H1 (cell line): ENCODE results near the gene POU3F1. TPM values are rescaled to one million over a fixed set of nuclear protein-coding genes. Genes with fewer than 3 reads are reported as not detected.

Experiments
- CTCF ChIA-PET: fragments of 300-600 bp; sonication (Branson Sonifier 250); formaldehyde crosslinking; loops from one replicate; lab custom pipeline; 2021; ENCODE audit not compliant: partially characterized antibody; lab: Charles Lee
- POLR2A ChIA-PET: fragments of 300-600 bp; sonication (Branson Sonifier 250); formaldehyde crosslinking; loops from one replicate; lab custom pipeline; 2021; ENCODE audit warnings: inconsistent platforms; ENCODE audit not compliant: partially characterized antibody; lab: Charles Lee
- DNase-seq, 2 experiments: peaks; one replicate each; pipeline versions ENCODE4 v3.0.0 to v3.0.0-alpha.2; 2010 to 2022; ENCODE audit warnings: low spot score in 2 of 2, low read depth in 1 of 2, mixed read lengths in 1 of 2
- FAIRE-seq: peaks from 2 replicates; lab custom pipeline; 2011; peaks lifted over from hg19 to GRCh38; lab: Jason Lieb, UNC
- H2AFZ ChIP-seq: 2 replicates; pipeline ENCODE4 v1.8.1; 2012; ENCODE audit warnings: low read length, inconsistent platforms
- H2AK5ac ChIP-seq: 2 replicates; pipeline ENCODE4 v1.6.1; 2013; ENCODE audit warnings: low read depth, low read length
- H2BK120ac ChIP-seq: replicated peaks from 2 replicates; pipeline ENCODE3; 2013; ENCODE audit warnings: low read depth, low read length, inconsistent platforms
- H2BK12ac ChIP-seq: 2 replicates; pipeline ENCODE4 v1.6.1; 2013; ENCODE audit warnings: low read depth, low read length
- H2BK15ac ChIP-seq: 2 replicates; pipeline ENCODE4 v1.6.1; 2013; ENCODE audit warnings: low read length
- H2BK20ac ChIP-seq: 2 replicates; pipeline ENCODE4 v1.6.1; 2013; ENCODE audit warnings: low read length
- H2BK5ac ChIP-seq: 2 replicates; pipeline ENCODE4 v1.6.1; 2013; ENCODE audit warnings: low read depth, low read length
- H3K14ac ChIP-seq: 2 replicates; pipeline ENCODE4 v1.6.1; 2013; ENCODE audit warnings: inconsistent platforms; ENCODE audit not compliant: insufficient read length
- H3K18ac ChIP-seq: 2 replicates; pipeline ENCODE4 v1.6.1; 2013; ENCODE audit warnings: low read length; ENCODE audit errors: extremely low read depth
- H3K23ac ChIP-seq: 2 replicates; pipeline ENCODE4 v1.6.1; 2013; ENCODE audit warnings: inconsistent platforms; ENCODE audit not compliant: insufficient read length
- H3K23me2 ChIP-seq: 2 replicates; pipeline ENCODE4 v1.6.1; 2013; ENCODE audit warnings: low read depth, low read length
- H3K27ac ChIP-seq: 2 replicates; pipeline ENCODE4 v1.6.1; 2011; ENCODE audit warnings: low read depth, low read length, inconsistent platforms
- H3K27me3 ChIP-seq, 4 experiments: replicated peaks in 1 of 4; 1 replicate in 1 of 4; 2 replicates in 3 of 4; pipeline versions ENCODE4 v1.6.1 to v1.8.1; 2011 to 2013; ENCODE audit warnings: low read length in 3 of 4, mild to moderate bottlenecking in 3 of 4, inconsistent platforms in 2 of 4, mixed read lengths in 2 of 4, moderate library complexity in 1 of 4; ENCODE audit not compliant: control insufficient read depth in 3 of 4, insufficient read depth in 3 of 4; ENCODE audit errors: extremely low read depth in 1 of 4
- H3K36me3 ChIP-seq, 4 experiments: 2 replicates each; pipeline versions ENCODE4 v1.6.1 to v1.8.1; 2011 to 2013; ENCODE audit warnings: mild to moderate bottlenecking in 4 of 4, low read length in 3 of 4, moderate library complexity in 2 of 4, control low read depth in 1 of 4, inconsistent platforms in 1 of 4; ENCODE audit not compliant: insufficient read depth in 4 of 4, control insufficient read depth in 2 of 4
- H3K4ac ChIP-seq: replicated peaks from 2 replicates; pipeline ENCODE3; 2013; ENCODE audit warnings: low read length, low read depth, mixed read lengths, inconsistent platforms; ENCODE audit not compliant: insufficient read length
- H3K4me1 ChIP-seq, 4 experiments: replicated peaks in 1 of 4; 1 replicate in 1 of 4; 2 replicates in 3 of 4; pipeline versions ENCODE4 v1.6.1 to v1.8.1; 2011 to 2013; ENCODE audit warnings: low read length in 3 of 4, inconsistent platforms in 2 of 4, mixed read lengths in 1 of 4; ENCODE audit not compliant: insufficient read depth in 4 of 4, control insufficient read depth in 3 of 4
- H3K4me2 ChIP-seq, 2 experiments: 2 replicates each; pipeline versions ENCODE4 v1.6.1 to v1.8.1; 2011 to 2013; ENCODE audit warnings: low read depth in 2 of 2, low read length in 2 of 2, control low read depth in 1 of 2, inconsistent platforms in 1 of 2, mild to moderate bottlenecking in 1 of 2; ENCODE audit not compliant: insufficient read depth in 1 of 2
- H3K4me3 ChIP-seq, 4 experiments: fragments of 200-600, 300-600 bp in 1 of 4; sonication (generic), shearing (Covaris generic), sonication (Bioruptor Twin) in 1 of 4; 2 replicates each; pipeline versions ENCODE4 v1.5.1 to v1.8.1; 2011 to 2016; ENCODE audit warnings: low read length in 4 of 4, low read depth in 3 of 4, control low read depth in 2 of 4, inconsistent platforms in 2 of 4, mild to moderate bottlenecking in 2 of 4, mixed read lengths in 1 of 4, moderate library complexity in 1 of 4; ENCODE audit not compliant: insufficient read depth in 2 of 4; ENCODE audit errors: extremely low read depth in 1 of 4
- H3K56ac ChIP-seq: replicated peaks from 2 replicates; pipeline ENCODE3; 2013; ENCODE audit warnings: low read depth, mild to moderate bottlenecking, mixed read lengths, low read length, inconsistent platforms; ENCODE audit not compliant: insufficient read length
- H3K79me1 ChIP-seq: 2 replicates; pipeline ENCODE4 v1.6.1; 2013; ENCODE audit warnings: low read depth, low read length, control low read depth
- H3K79me2 ChIP-seq, 2 experiments: 2 replicates each; pipeline versions ENCODE4 v1.6.1 to v1.8.1; 2012 to 2013; ENCODE audit warnings: low read length in 2 of 2, mild to moderate bottlenecking in 2 of 2, inconsistent platforms in 1 of 2; ENCODE audit not compliant: insufficient read depth in 2 of 2, control insufficient read depth in 1 of 2
- H3K9ac ChIP-seq, 4 experiments: replicated peaks in 1 of 4; 1 replicate in 1 of 4; 2 replicates in 3 of 4; pipeline versions ENCODE4 v1.6.1 to v1.8.1; 2011 to 2013; ENCODE audit warnings: low read depth in 3 of 4, low read length in 3 of 4, control low read depth in 2 of 4, mild to moderate bottlenecking in 2 of 4, moderate library complexity in 2 of 4, inconsistent platforms in 1 of 4; ENCODE audit errors: extremely low read depth in 1 of 4
- H3K9me3 ChIP-seq, 2 experiments: 2 replicates each; pipeline versions ENCODE4 v1.6.1 to v1.8.1; 2012 to 2013; ENCODE audit warnings: mild to moderate bottlenecking in 2 of 2, moderate library complexity in 2 of 2, control low read depth in 1 of 2, inconsistent platforms in 1 of 2, low read depth in 1 of 2, low read length in 1 of 2, mixed read lengths in 1 of 2; ENCODE audit not compliant: insufficient read depth in 2 of 2
- H4K20me1 ChIP-seq, 2 experiments: replicated peaks in 1 of 2; 2 replicates each; pipeline versions ENCODE3 to v1.8.1; 2011 to 2013; ENCODE audit warnings: inconsistent platforms in 2 of 2, low read length in 2 of 2, mild to moderate bottlenecking in 1 of 2; ENCODE audit not compliant: insufficient read depth in 2 of 2, control insufficient read depth in 1 of 2
- H4K5ac ChIP-seq: 2 replicates; pipeline ENCODE4 v1.6.1; 2013; ENCODE audit warnings: low read length, low read depth, mixed read lengths, inconsistent platforms; ENCODE audit not compliant: insufficient read length
- H4K8ac ChIP-seq: 2 replicates; pipeline ENCODE4 v1.8.0; 2013; ENCODE audit warnings: mild to moderate bottlenecking, moderate library complexity, low read length, inconsistent platforms; ENCODE audit not compliant: insufficient read depth; ENCODE audit errors: extremely low read depth
- H4K91ac ChIP-seq: replicated peaks from 2 replicates; pipeline ENCODE3; 2013; ENCODE audit warnings: low read length, mixed read lengths, inconsistent platforms; ENCODE audit not compliant: insufficient read length
- ASH2L ChIP-seq: fragments of 200-600, 300-600 bp; sonication (generic); IDR thresholded peaks from one replicate; pipeline ENCODE4 v1.7.1; 2017; ENCODE audit warnings: low read length
- CEBPB ChIP-seq: IDR thresholded peaks from 2 replicates; pipeline ENCODE4 v1.6.1; 2012; ENCODE audit warnings: low read depth, low read length
- EP300 ChIP-seq, 2 experiments: IDR thresholded peaks; 1 replicate in 1 of 2; 2 replicates in 1 of 2; pipeline ENCODE4 v1.6.1; 2011 to 2012; ENCODE audit warnings: low read depth in 2 of 2, low read length in 2 of 2, mild to moderate bottlenecking in 2 of 2, borderline replicate concordance in 1 of 2, inconsistent platforms in 1 of 2, moderate library complexity in 1 of 2
- GABPA ChIP-seq: IDR thresholded peaks from 2 replicates; pipeline ENCODE4 v1.6.1; 2011; ENCODE audit warnings: mild to moderate bottlenecking, low read length, moderate library complexity, borderline replicate concordance; ENCODE audit not compliant: insufficient read depth
- GTF2F1 ChIP-seq: IDR thresholded peaks from 2 replicates; pipeline ENCODE4 v1.6.1; 2012; ENCODE audit warnings: low read depth, low read length, improper control_type of control experiment, borderline replicate concordance
- HDAC2 ChIP-seq, 2 experiments: fragments of 300-600 bp in 1 of 2; sonication (generic) in 1 of 2; IDR thresholded peaks; 2 replicates each; pipeline ENCODE4 v1.6.1; 2011 to 2012; ENCODE audit warnings: low read depth in 2 of 2, low read length in 2 of 2, mild to moderate bottlenecking in 2 of 2, moderate library complexity in 2 of 2, borderline replicate concordance in 1 of 2, inconsistent platforms in 1 of 2
- KDM1A ChIP-seq: fragments of 200-600, 300-600 bp; sonication (generic); IDR thresholded peaks from 2 replicates; pipeline ENCODE4 v1.7.1; 2016; ENCODE audit warnings: mild to moderate bottlenecking, low read length, borderline replicate concordance
- PHF8 ChIP-seq: fragments of 200-600 bp; sonication (generic); conservative IDR thresholded peaks from 2 replicates; pipeline ENCODE4 v1.7.1; 2012; ENCODE audit warnings: low read depth, mild to moderate bottlenecking, inconsistent platforms, low read length, moderate library complexity
- POU5F1 ChIP-seq: IDR thresholded peaks from 2 replicates; pipeline ENCODE4 v1.6.1; 2011; ENCODE audit warnings: low read depth, mild to moderate bottlenecking, low read length, moderate library complexity
- SAP30 ChIP-seq: fragments of 300-600 bp; sonication (generic); IDR thresholded peaks from 2 replicates; pipeline ENCODE4 v1.7.1; 2012; ENCODE audit warnings: low read length, moderate library complexity, mild to moderate bottlenecking, inconsistent platforms; ENCODE audit not compliant: insufficient read depth, insufficient replicate concordance
- SIRT6 ChIP-seq: IDR thresholded peaks from one replicate; pipeline ENCODE4 v1.7.1; 2012; ENCODE audit warnings: low read length, inconsistent platforms
- SRF ChIP-seq: IDR thresholded peaks from 2 replicates; pipeline ENCODE4 v1.6.1; 2011; ENCODE audit warnings: mild to moderate bottlenecking, low read depth, low read length, moderate library complexity
- ZNF274 ChIP-seq: IDR thresholded peaks from 2 replicates; pipeline ENCODE4 v1.7.0; 2012; ENCODE audit warnings: low read length, borderline replicate concordance; ENCODE audit errors: extremely low read depth
- WGBS, 2 experiments: shearing (Covaris generic) in 1 of 2; methylation state at CpG; one replicate each; pipeline versions ENCODE4 v1.1.6 to v1.1.7; 2013 to 2015; ENCODE audit warnings: low lambda C conversion rate in 2 of 2, mixed read lengths in 2 of 2, inconsistent platforms in 1 of 2, low coverage in 1 of 2, missing lambda C conversion rate in 1 of 2; ENCODE audit not compliant: insufficient replicate concordance in 2 of 2, insufficient coverage in 1 of 2, insufficient read length in 1 of 2; ENCODE audit errors: extremely low coverage in 1 of 2, missing lambda C conversion rate in 1 of 2; 5-methylcytosine and 5-hydroxymethylcytosine counted together
- polyA plus RNA-seq, 7 experiments: library from polyadenylated mRNA; depleted of rRNA in 3 of 7; stranded (reverse) in 5 of 7; unstranded in 2 of 7; fragments of >200 nt in 5 of 7; fragments of 200-250 nt in 2 of 7; gene quantifications; 1 replicate in 5 of 7; 2 replicates in 1 of 7; 4 replicates in 1 of 7; pipeline versions ENCODE4 v1.2.1 to v1.2.3, GENCODE V29; 2011 to 2013; ENCODE audit warnings: missing spikeins in 2 of 7, mixed read lengths in 2 of 7
- total RNA-seq: library from RNA; stranded (reverse); fragmentation: NEBNext Ultra II Directional; extraction: Animal tissue kit (Norgen Biotek cat#: 25700); gene quantifications from 2 replicates; pipeline ENCODE4 v1.2.1, GENCODE V29; 2021

Gene POU3F1
- total and polyA plus RNA-seq, 2 of the 8 experiments (the other 6 are each of a cell fraction or from before 2014, with no cell fraction given) = 4.2 to 10.8 TPM

GRCh38 chr1:38061883-38062328 is 15.3 kb upstream of the POU3F1 start:
- no peak overlapping the region for H3K18ac ChIP-seq
- H4K91ac ChIP-seq = no peak overlapping the region
- no peak overlapping the region for H3K4me2 ChIP-seq
- H3K27ac ChIP-seq = no peak overlapping the region
- H3K23ac ChIP-seq = no peak overlapping the region
- peaks cover 0 to 2% of the 10 kb centered on the region in 2 experiments; a peak in 1 of 4 replicates for H3K79me2 ChIP-seq
- 83% methylated on average over 7 of the region's 7 CpGs; no CpG with 5 or more reads in 1 of the 2 experiments for WGBS, 2 experiments
- H2AK5ac ChIP-seq = no peak overlapping the region
- ChIA-PET CTCF (interaction anchor here (0.7 to 18.0 kb wide), 6 partner anchors 9 to 35 kb away, joined by 3 to 212 read pairs (median 4); no protein-coding TSS in a partner anchor), POLR2A (interaction anchor here (1.8 kb wide), 1 partner anchor 14 kb away, joined by 7 read pairs; no protein-coding TSS in a partner anchor)
- no peaks in the 10 kb centered on the region for H3K9me3 ChIP-seq
- H2AFZ ChIP-seq = no peak overlapping the region
- no peak overlapping the region for H4K5ac ChIP-seq
- no peaks in the 10 kb centered on the region for H3K36me3 ChIP-seq
- FAIRE-seq (no peak), DNase-seq (no peak)
- H3K9ac ChIP-seq = no peak overlapping the region
- H3K4ac ChIP-seq = no peak overlapping the region
- no peaks in the 10 kb centered on the region; a peak in 4 of 7 replicates for H3K27me3 ChIP-seq
- H2BK15ac ChIP-seq = no peak overlapping the region
- no peak overlapping the region for H2BK5ac ChIP-seq
- H2BK20ac ChIP-seq = no peak overlapping the region
- H3K79me1 ChIP-seq = peaks cover 4% of the 10 kb centered on the region; the same call in 1 of the 2 replicates
- H3K14ac ChIP-seq = no peak overlapping the region
- H3K4me1 ChIP-seq = peaks cover 0 to 17% (median 10%) of the 10 kb centered on the region in 4 experiments; a peak in 6 of 7 replicates
- no peak overlapping the region for H2BK12ac ChIP-seq
- H3K4me3 ChIP-seq = no peak overlapping the region
- H3K56ac ChIP-seq = no peak overlapping the region
- no peak overlapping the region for H2BK120ac ChIP-seq
- H4K20me1 ChIP-seq = peaks cover 0 to 3% of the 10 kb centered on the region in 2 experiments
- H4K8ac ChIP-seq = no peak overlapping the region
- no peaks in the 10 kb centered on the region for H3K23me2 ChIP-seq
- TF ChIP-seq GABPA = no peak
- no peak for TF ChIP-seq SAP30
- no peak for TF ChIP-seq ASH2L
- no peak for TF ChIP-seq PHF8
- TF ChIP-seq EP300 (IDR thresholded peaks at IDR 0.05; ENCODE audit: borderline replicate concordance in 1 of 2, low read depth in 2 of 2, low read length in 2 of 2) = no peak
- TF ChIP-seq GTF2F1 = no peak
- no peak for TF ChIP-seq POU5F1
- no peak for TF ChIP-seq CEBPB
- TF ChIP-seq KDM1A = no peak
- no peak for TF ChIP-seq HDAC2 (IDR thresholded peaks at IDR 0.05; ENCODE audit: borderline replicate concordance in 1 of 2, low read depth in 2 of 2, low read length in 2 of 2)
- no peak for TF ChIP-seq SIRT6
- no peak for TF ChIP-seq ZNF274
- TF ChIP-seq SRF = no peak
